GM19099 (cell line): Measurements from ENCODE around the gene FBXO3.

Experiments
- POLR2A ChIP-seq: IDR thresholded peaks from 3 replicates; pipeline ENCODE4 v1.6.1; 2011; ENCODE audit warnings: low read depth; ENCODE audit not compliant: insufficient read length; ENCODE audit errors: extremely low read depth

The FBXO3 gene

DNA sequence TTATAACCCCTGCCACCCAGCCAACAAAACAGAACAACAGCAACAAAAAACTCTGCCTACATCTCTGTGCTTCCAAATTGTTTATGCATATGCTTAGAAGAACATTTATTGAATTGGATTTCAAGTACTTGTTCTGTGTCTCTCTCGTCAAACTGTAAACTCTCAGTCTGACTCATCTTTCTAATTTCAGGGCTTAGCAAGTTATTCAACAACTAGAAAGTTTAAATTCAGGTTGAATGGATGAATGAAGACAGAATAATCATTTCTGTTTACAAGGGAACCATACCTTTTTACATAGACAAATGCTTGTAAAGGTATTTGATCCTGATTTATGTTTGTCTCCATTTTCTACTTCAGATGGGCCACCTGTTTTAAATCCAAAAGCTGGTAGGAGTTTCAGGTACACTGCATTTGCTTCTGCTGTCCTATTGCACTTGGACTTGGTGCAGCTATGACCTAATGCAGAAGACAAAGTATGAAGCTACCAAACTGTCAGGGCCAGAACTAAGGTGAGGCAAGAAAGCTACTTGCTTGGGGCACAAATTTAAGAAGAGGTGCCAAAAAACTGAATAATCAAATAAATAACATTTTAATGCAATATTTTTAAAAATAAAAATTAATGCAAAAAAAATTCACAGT lies 1.6 kb upstream of the FBXO3 start:
- no peak for TF ChIP-seq POLR2A

DNA sequence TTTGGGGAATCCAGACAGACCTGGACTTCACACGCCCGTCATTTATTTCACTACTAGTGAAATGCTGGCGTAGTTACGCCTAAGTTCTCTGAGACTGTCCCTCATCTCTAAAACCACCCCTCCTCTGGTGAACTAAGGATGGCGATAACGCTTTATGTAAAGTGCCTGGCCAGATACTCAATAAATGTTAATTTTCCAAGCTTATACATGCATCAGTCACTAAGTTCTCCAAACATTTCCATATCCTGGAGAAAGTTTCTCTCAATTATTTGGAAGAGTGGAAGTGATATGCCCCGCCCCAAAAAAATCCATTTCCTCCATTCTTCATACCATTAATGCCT lies 1.1 kb upstream of the FBXO3 start:
- no peak for TF ChIP-seq POLR2A

DNA sequence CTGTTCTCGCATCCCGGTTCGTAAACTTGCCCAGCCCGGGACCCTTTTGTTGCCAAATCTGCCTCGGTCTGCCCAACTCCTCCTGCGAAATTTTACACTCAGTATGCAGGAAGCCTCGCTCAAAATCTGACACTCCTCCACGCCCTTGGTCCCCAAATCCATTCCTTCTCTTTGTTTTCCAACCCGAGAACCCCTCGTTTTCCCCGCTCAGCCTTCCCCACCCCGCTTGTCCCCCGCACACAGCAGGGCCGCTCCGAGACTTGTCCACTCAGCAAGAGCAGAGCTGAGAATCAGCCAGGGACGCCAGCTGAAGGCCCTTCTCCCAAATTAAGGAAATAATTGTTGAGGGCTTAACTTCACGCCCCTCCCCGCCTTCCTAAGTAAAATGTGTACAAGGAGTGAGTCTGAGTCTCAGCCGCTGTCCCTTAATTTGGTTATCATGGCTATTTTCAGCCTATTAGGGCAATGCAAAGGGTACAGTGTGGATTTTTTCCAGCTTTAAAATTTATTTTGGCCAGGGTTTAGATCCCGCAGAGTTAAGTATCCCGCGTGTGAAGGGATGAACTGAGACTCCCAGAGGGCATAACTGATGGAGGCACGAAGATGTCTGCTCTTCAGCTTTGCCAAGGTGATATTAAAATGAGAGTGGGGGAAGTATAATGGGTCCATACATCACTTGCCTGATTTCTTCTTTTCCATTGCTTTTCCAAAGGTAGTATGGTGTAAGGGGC lies 581 bp upstream of the FBXO3 start:
- TF ChIP-seq POLR2A, result no peak

DNA sequence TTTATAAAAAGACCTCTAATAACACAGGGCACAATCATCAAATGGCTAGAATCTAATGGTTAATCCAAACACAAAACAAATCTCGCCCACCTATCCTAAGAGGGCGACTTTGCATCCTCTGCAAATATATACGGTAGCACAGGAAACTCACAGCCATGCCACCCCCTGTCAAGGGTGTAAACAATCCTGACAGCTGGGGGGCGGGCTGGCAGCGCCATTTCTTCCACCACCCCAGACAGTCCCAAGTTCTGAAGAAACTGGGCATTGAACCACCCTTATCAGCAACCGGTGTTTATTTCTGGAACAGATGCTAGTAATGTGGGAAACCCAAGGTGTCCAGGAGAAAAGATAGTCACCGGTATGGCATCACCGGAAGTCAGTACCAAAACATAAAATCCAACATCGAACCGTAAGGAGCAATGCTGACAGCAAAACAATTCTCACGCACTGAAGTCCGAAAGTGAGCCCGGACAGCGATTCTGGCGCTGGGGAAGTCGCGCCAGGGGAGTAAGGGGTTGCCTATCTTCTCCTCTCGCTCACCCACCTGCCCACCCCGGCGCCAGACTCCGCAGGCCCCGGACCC lies 825 bp downstream of the FBXO3 start:
- TF ChIP-seq POLR2A, result no peak

DNA sequence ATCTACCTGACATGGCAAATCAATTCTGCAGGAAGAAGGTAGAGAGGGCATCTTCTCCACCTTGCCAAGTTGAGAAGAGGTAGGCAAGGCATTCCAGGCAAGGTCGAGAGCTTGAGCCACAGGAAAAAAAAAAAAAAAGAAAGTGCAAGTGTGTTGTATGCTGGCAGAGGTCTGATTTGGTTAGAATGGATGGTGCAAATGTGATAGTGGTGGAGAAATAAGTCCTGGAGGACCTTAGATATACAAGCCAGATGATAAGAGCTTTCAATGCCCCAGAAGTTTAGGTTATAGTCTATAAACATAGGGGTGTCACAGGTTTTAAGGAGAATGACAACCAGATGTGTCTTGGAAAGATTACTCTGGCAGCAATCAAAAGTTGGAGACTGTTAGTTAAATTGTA lies 1.4 kb downstream of the FBXO3 start:
- TF ChIP-seq POLR2A, result no peak

DNA sequence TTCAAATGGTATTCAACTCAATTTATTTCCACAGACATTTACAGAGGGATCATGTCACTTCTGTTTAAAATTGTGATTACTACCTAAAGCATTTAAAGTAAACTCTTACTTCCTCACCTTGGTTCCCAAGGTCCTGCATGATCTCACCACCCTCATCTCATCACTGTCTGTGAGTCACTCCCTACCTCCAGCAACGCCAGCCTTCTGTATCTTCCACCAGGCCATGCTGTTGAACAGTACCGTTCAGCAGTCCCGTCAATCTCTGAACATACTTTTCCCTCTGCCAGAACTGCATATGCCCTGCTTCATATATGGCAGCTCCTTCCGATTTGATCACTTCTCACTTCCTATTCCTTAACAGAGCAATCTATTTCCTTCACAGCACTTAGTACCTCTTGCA lies 2.0 kb downstream of the FBXO3 start:
- no peak for TF ChIP-seq POLR2A

DNA sequence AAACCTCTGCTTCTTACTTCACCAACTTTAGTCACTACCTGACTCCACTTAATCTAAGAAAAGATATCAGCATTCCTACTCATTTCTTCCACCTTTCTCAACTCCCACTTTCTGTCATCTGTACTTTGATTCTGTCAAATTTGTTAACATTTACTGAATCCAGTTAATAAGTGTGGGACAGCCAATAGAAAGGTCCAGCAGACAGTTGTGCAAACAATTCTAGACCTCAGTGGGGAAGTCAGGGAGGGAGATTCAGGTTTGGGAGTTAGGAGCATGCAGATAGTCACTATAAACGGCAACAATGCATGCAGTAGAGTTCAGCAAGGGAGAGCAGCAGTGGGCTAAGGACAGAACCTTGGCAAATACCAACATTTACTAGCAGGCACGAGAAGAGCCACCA lies 4.1 kb downstream of the FBXO3 start:
- TF ChIP-seq POLR2A, result no peak

DNA sequence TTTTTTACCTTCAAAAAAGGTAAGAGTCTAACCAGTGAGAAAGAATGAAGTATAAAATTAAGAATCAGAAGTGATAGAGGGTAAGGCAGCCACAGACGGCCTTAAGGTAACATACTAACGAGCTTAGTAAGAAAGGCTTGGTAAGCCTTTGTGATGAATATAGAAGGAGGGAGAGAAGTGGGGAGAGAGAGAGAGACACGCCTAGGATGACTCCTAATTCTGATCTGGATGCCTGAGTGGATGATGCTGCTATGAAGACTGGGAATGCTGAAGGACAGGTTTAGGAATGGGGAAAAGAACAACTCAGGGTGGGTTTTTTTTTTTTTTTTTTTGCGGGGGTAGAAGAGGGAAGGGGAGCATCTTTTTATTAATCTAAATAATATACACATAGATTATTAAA lies 4.8 kb downstream of the FBXO3 start:
- TF ChIP-seq POLR2A, result no peak

DNA sequence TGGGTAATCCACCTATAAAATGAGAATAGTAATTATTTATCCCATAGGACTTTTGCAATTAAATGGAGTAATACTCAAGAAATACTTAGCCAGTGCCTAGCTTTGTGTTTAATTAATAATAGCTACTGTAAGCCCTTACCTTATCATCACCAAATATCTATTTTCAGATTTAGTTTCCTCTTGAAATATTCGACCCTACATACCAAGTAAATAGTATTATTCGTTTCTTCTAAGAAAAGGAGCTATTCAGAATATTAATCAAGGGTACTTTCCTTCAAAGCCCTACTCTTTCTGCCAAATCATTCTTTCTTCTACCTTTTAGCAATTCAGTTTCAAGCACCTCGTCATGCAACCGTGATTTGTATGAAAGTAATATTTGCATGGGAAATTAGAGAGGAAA lies 6.7 kb downstream of the FBXO3 start:
- no peak for TF ChIP-seq POLR2A

DNA sequence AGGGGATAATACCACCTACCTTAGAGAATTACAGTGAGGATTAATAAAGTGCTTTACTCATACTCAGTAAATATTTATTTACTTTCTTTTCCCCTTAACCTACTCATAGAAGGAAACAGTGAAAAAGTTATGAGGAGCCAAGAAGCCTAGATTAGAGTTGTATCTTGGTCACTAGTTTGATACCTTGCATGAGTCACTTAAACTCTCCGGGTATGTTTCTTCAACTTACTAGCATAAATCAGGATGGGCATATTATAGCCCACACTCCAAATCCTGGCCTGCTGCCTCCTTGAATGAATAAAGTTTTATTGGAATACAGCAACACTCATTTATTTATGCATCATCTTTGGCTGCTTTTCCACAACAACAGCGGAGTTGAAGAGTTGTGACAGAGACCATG lies 8.2 kb downstream of the FBXO3 start:
- TF ChIP-seq POLR2A, result no peak

DNA sequence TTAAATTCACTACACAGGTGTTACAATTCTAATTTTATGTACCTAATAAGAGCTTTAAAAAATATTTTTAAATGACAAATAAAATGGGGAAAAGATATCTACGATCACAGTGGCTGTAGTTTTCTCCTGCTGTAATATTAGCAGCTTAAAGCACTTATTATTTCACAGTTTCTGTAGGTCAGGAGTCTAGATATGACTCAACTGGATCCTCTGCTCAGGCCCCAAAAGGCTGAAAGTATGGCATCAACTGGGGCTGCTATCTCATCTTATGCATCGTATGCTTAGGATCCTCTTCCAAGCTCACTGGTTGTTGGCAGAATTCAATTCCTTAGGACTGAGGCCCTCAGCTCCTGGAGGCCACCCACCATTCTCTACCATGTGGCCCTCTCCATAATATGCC lies 12.8 kb downstream of the FBXO3 start:
- TF ChIP-seq POLR2A, result no peak

DNA sequence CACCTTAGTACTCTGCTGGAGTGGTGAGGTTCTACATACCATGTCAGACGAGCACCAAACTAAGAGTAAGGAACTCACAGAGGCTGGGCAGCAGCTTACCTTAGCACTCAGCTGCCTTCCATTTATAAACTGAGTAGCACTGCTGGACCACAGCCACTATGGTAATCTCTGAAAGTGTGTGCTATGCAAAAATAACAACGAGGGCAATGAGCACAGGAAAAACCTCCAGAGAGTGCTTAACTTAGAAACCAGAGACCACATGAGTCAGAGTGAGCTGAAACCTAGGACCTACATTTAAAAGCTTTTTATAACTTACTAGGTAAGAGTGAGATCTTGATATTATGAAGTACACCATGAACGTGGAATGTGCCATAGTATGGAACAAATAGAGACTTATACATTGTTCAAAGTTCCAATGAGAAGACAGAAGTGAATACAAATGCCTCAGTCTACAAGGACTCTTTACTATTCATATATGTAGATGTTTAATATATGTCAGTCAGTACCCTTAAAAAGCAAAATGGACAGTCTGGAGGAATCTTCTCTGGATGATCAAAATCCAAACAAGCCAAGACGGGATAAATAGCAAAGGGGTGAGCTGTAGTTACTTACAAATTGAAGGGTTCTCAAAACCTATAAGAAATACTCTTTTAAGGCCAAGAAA lies 20.9 kb downstream of the FBXO3 start:
- no peak for TF ChIP-seq POLR2A

DNA sequence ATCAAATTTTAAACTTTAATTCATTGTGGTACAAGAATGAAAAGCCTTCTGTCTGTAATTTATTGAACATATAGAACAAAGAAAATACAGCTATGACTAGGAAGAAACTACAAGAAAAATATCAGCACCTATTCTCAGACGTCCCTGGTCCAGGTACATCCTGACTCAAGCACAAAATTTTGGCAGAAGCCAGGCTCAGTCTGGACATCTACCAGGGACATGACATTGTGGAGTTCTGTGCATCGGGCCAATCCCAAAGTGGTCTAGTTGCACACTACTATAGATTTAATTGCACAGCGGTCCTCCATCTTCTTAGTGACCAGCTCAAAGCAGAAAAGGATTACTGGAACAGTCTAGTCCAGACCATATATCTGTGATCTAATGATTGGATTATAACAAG lies 22.4 kb downstream of the FBXO3 start:
- no peak for TF ChIP-seq POLR2A

DNA sequence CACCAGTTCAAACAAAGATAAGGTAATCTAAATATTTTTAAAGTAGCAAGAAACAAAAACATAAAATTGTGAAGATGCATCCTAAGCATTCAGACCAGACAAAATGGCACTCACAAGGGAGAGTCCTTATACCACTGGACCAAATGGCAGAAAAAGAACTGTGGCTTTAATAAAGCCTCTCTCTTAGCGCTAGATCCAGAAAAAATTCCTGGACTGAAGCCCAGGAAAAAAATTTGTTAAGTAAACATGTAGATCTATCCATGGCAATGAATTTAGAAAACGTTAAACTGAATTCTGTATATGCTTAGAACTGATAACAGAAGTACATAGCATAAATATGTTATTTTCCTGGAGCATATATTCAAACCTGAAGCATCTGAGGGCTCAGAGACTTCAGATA lies 26.3 kb downstream of the FBXO3 start:
- no peak for TF ChIP-seq POLR2A

DNA sequence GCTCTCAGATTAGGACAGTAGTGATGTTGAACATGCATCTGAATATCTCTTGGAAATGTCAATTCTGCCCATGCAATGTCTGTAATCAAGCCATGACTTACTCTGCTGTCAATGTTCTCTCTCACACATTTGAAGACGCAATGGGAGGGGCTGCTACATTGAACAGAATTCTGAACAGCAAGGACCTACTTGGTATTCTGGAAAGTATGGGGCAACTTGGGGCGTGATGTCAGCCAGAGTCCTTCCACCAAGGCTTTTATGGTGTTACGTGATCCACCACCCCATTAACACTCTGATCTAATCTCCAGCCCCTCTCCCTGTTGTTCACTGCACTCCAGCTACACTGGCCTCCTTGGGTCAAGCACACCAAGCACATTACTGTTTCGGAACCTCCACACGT lies 31.0 kb downstream of the FBXO3 start:
- no peak for TF ChIP-seq POLR2A

DNA sequence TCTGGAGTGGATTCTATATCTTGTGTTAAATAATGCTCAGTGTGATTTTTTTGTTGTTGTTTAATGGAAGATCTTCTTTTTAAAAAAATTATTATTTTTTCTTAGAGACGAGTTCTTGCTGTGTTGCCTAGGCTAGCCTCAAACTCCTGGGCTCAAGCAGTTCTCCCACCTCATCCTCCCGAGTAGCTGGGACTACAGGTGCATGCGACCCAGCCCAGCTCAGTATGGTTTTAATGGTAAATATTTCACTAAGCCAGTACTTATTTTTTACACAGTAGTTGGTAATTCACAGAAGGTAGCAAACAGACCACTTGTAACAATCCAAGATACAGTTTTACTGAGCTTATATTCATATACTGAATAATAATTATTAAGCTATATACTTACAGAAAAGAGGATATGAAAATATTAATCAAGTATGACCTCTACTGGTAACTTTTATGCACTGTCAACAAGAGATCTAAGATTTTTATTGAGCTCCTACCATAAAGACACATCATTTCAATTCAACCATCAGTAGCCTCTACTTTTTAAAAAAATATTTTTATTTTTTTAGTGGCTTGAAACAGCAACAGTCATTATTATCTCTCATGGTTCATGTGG lies 32.0 kb downstream of the FBXO3 start:
- no peak for TF ChIP-seq POLR2A

DNA sequence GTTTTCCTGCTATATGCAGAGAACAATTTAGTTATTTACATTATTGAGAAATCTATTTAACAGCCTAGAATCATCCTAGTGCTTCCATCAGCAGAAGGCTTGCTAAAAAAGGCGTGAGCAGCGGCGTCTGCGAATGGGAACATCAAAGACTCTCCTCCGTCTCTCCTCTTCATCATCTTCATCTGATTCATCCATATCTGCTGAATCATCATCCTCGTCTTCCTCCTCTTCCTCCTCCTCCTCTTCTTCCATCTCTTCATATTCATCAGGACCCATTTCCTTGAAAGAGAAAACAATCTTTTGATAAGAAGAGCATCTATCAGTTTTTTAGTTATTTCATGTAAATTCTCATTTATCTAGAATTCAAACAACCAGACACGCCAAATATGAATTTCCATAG lies 32.5 kb downstream of the FBXO3 start:
- TF ChIP-seq POLR2A, result no peak
